Esophagus mucosa (tissue), 1 donor: Measurements from ENCODE around the gene NPY4R2. TPM values are rescaled to one million over a fixed set of nuclear protein-coding genes. Genes with fewer than 3 reads are reported as not detected.
"Not testable (repeated sequence)": the region's sequence is repeated elsewhere in the genome, so short reads cannot be mapped to it uniquely, and the experiment has no call there.

ENCODE experiments used
- ATAC-seq: fragments of 200-7000 bp; cut with Tn5 transposase; one replicate; pipeline ENCODE4 v1.9.1; 2020
- total RNA-seq: library from RNA; stranded (reverse); gene quantifications from one replicate; pipeline ENCODE4 v1.2.4, GENCODE V29; 2023
- donor health status: DM: yes; HTN: yes; CAD: no.

The NPY4R2 gene, protein sequence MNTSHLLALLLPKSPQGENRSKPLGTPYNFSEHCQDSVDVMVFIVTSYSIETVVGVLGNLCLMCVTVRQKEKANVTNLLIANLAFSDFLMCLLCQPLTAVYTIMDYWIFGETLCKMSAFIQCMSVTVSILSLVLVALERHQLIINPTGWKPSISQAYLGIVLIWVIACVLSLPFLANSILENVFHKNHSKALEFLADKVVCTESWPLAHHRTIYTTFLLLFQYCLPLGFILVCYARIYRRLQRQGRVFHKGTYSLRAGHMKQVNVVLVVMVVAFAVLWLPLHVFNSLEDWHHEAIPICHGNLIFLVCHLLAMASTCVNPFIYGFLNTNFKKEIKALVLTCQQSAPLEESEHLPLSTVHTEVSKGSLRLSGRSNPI
- total RNA-seq = not detected

GRCh38 chr10:47918475-47918874 lies at the start of gene NPY4R2:
Gene NPY4R2 (plus strand): TSS chr10:47918662. CDS start chr10:47921988, 3,326 bp downstream.
- not testable (repeated sequence) for ATAC-seq

DNA sequence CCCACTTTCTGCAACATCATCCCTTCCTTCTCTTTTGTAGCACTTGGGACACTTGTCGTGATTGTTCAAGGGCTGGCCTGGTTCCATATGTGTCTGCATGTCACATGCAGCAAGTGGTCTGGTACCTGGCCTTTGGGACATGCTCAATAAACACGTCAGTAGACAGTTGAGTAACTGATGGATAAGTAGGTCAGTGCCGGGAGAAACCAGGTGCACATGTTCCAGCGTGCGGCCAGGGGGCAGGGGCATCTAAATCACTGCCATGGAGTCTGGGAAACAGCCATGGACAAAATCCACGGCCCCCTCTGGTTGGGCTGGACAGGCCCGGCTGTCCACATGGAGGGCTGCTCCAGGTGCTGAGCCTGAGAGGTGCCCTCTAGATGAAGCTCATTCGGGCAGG lies 47.6 kb upstream of the NPY4R2 start:
- not testable (repeated sequence) for ATAC-seq

- not testable (repeated sequence) for ATAC-seq
Measured at GRCh38 chr10:47871485-47872180, 46.8 kb upstream of the NPY4R2 start.

GRCh38 chr10:47872236-47872635 lies 46.2 kb upstream of the NPY4R2 start:
- ATAC-seq = peak; percentile 87

- ATAC-seq = not testable (repeated sequence)
Measured at GRCh38 chr10:47884239-47884638, 34.2 kb upstream of the NPY4R2 start.

DNA sequence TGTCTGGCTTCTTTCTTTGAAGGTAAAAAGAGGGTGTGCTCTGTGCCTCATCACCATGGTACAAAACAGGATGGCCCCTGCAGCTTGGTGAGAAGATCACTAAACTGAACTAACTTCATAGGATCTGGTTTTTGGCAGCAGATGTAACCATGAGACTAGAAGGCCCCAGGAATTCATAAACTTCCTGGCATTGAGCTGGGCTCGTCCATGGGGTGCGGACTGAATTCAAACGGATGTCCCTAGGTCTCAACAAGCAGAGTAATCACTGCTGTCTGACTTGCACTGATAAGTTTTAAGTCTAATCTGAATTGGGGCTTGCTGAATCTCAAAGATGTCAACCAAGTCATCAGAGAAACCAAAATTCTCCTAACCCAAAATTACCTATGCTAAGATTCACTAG lies 33.5 kb upstream of the NPY4R2 start:
- not testable (repeated sequence) for ATAC-seq

- not testable (repeated sequence) for ATAC-seq
Measured at GRCh38 chr10:47886356-47886755, 32.1 kb upstream of the NPY4R2 start.

GRCh38 chr10:47886827-47887226 lies 31.6 kb upstream of the NPY4R2 start:
- not testable (repeated sequence) for ATAC-seq

DNA sequence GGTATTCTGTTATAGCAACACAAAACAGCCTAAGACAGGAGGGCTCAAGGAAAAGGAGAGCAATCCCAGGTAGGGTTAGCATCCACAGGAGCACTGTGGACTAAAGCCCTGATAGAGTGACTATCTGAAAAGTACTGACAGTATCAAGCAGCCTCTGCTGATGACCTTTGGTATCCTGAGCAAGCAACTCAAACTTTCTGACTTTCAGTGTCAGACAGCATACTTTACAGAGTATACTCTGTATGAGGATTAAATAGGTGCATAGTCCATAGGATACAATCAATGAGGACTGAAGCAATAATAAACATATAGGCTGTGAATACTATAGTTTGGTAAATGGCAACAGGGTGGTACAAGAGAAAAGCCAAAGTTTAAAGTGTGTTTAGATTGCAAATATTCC lies 27.7 kb upstream of the NPY4R2 start:
- ATAC-seq = not testable (repeated sequence)

- peak; percentile 73 for ATAC-seq
Measured at GRCh38 chr10:47892494-47893261, 25.8 kb upstream of the NPY4R2 start.

DNA sequence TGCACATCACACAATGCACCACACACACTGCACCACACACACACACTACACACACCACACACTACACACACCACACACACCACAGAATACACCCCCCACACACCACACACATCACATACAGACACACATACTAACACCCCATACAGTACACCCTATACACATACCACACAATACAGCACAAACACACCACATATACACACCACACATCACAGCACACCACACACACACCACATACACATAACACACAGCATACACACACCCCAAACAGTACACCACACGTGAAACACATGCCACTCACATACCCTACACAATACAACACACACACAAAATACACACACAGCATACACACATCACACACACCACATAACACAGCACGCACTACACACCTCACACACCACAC lies 23.9 kb upstream of the NPY4R2 start:
- peak; percentile 43 for ATAC-seq

GRCh38 chr10:47897813-47898212 lies 20.6 kb upstream of the NPY4R2 start:
- ATAC-seq = not testable (repeated sequence)

- peak; percentile 90 for ATAC-seq
Measured at GRCh38 chr10:47909333-47909732, 9.1 kb upstream of the NPY4R2 start.

DNA sequence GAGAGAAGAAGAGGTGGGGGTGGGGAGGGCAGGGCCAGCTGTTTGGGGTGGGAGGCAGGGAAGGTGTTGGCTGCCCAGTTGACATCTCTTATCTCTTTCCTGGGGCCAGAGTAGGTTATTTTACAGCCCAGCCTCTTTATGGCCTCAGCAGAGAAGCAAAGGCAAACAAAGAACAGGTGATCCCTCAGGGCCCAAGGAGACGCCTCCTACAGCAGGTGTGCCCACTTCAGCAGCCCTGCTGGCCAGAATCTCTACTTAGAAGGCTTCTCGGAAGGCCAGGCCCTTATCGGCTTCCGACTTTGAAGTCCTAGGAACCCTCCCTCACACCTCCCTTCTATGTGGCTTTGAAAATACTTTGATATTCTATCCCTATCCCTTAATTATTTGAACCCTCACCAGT lies 8.0 kb upstream of the NPY4R2 start:
- ATAC-seq = not testable (repeated sequence)

GRCh38 chr10:47914052-47914451 lies 4.4 kb upstream of the NPY4R2 start:
- ATAC-seq = peak; percentile 6

GRCh38 chr10:47915849-47916548 lies 2.5 kb upstream of the NPY4R2 start:
- peak; percentile 78 for ATAC-seq

DNA sequence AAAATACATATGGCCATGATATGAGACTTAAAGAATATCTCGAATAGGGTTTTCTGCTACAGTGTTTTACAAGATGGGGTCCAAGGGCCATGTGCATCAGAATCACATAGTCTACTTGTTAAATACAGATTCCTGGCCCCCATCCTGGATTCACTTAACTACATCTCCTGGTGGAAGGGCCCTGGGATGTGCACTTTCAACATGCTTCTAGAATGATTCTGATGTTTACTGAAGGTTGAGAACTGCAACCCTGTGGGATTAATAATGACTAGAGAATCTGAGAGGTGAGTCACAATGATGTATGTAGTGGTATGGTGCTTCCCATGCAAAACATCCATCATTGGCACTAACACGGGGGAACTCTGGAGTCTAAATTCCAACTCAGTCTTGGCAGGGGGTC lies 2.1 kb downstream of the NPY4R2 start:
- ATAC-seq = peak; percentile 37

- ATAC-seq = peak; percentile 13
Measured at GRCh38 chr10:47922503-47922902, 4.0 kb downstream of the NPY4R2 start.

DNA sequence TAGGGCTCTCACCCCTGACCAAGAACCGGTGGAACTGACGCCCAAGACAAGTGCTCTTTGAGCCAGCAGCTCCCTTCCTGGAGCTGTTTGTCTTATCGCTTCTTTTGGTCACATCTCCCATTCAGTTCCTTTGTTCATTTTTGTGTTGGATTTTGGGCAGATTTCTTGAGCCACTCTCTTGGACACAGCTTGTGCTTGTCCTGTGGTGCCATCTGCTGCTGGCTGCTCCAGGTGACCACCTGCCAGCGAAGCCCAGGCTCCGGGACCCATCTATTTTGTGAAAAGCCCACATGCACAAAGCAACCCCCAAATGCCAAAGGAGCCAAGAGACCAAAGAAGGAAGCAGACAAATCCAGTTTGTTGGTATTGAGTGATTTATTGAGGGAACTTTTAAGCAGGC lies 6.2 kb downstream of the NPY4R2 start:
- ATAC-seq = not testable (repeated sequence)

- ATAC-seq = not testable (repeated sequence)
Measured at GRCh38 chr10:47927147-47927916, 8.9 kb downstream of the NPY4R2 start.

- not testable (repeated sequence) for ATAC-seq
Measured at GRCh38 chr10:47928225-47928624, 9.8 kb downstream of the NPY4R2 start.

- not testable (repeated sequence) for ATAC-seq
Measured at GRCh38 chr10:47932824-47933223, 14.4 kb downstream of the NPY4R2 start.
